Adrenal gland (tissue), 12 donors: ENCODE data around the gene AMOTL2. TPM values are rescaled to one million over a fixed set of nuclear protein-coding genes. Genes with fewer than 3 reads are reported as not detected.

Source experiments
- DNase-seq, 7 donors: peaks; one replicate each; pipeline ENCODE4 v3.0.0-alpha.2; 2019 to 2020
- H3K27ac ChIP-seq, 5 donors: fragments of 200-600 bp; sonication (generic) in 4 of 5; 1 replicate in 3 of 5; 2 replicates in 2 of 5; pipeline versions ENCODE4 v1.5.1 to v1.8.0; 2016 to 2020; ENCODE audit warnings: mild to moderate bottlenecking in 1 of 5
- H3K27me3 ChIP-seq: fragments of 200-600 bp; 2 replicates; pipeline ENCODE4 v1.8.0; 2021
- H3K36me3 ChIP-seq, 2 donors: fragments of 200-600 bp; replicated peaks in 1 of 2; 1 replicate in 1 of 2; 2 replicates in 1 of 2; pipeline versions ENCODE4 v1.5.1 to v1.8.0; 2018 to 2022
- H3K4me1 ChIP-seq, 2 donors: fragments of 200-600 bp; replicated peaks in 1 of 2; 1 replicate in 1 of 2; 2 replicates in 1 of 2; pipeline versions ENCODE4 v1.5.1 to v1.8.0; 2018 to 2021
- H3K4me3 ChIP-seq, 4 donors: fragments of 200-600 bp; sonication (generic) in 3 of 4; one replicate each; pipeline ENCODE4 v1.5.1; 2016 to 2018
- H3K9me3 ChIP-seq, 3 donors: fragments of 200-600 bp; sonication (generic) in 1 of 3; replicated peaks in 1 of 3; 1 replicate in 2 of 3; 2 replicates in 1 of 3; pipeline versions ENCODE4 v1.5.1 to v1.8.0; 2016 to 2021
- POLR2A ChIP-seq, 2 donors: fragments of 450-650 bp; IDR thresholded peaks; one replicate each; pipeline ENCODE4 v1.6.1; 2017; ENCODE audit warnings: antibody characterized with exemption in 2 of 2, mild to moderate bottlenecking in 2 of 2, moderate library complexity in 1 of 2
- WGBS, 4 donors: extraction: QIAGEN DNeasy Blood & Tissue Kit in 2 of 4; methylation state at CpG; one replicate each; pipeline versions ENCODE4 v1.1.5 to v1.1.7; 2013 to 2017; 5-methylcytosine and 5-hydroxymethylcytosine counted together
- intact Hi-C, 2 donors: fragments of 100-400 bp; cut with DNase I; formaldehyde crosslinking; loops; one replicate each; pipeline versions ENCODE4 v1.14.1 to v1.15.0; 2022 to 2023
- polyA plus RNA-seq, 3 donors: library from polyadenylated mRNA; stranded (reverse); fragments of 200-250 nt in 2 of 3; fragments of 350-450 nt in 1 of 3; fragmentation: Illumina TruSeq in 1 of 3; extraction: RNeasy Lipid Tissue Mini Kit (QIAGEN cat#74804) in 1 of 3; gene quantifications; one replicate each; pipeline ENCODE4 v1.2.3, GENCODE V29; 2013 to 2014
- total RNA-seq, 9 donors: library from RNA; depleted of rRNA in 4 of 9; stranded (reverse); fragments of >200 nt in 4 of 9; fragments of 120-200 nt in 1 of 9; fragmentation: NEBNext Ultra II Directional in 1 of 9; extraction: Animal tissue kit (Norgen Biotek cat#: 25700) in 1 of 9; gene quantifications; one replicate each; pipeline versions ENCODE4 v1.1.0 to v1.2.4, GENCODE V29; 2013 to 2023
- TF ChIP-seq, protein P1 (sequence below), 6 experiments: fragments of 450-650 bp in 4 of 6; fragments of 200-600 bp in 2 of 6; sonication (generic) in 1 of 6; IDR thresholded peaks; 1 replicate in 5 of 6; 2 replicates in 1 of 6; pipeline versions ENCODE4 v1.5.1 to v1.8.0; 2016 to 2021; ENCODE audit warnings: antibody characterized with exemption in 6 of 6, mild to moderate bottlenecking in 2 of 6, moderate library complexity in 1 of 6
- donor health status: healthy with polysubstance abuse.
- donor health status: Bipolar disorder and iron deficiency.
- donor health status: DM: yes; HTN: yes; CAD: no.
- donor health status: DM: no; HTN: no; CAD: no.
- donor health status: DM: no; HTN: no; CAD: no.
- donor health status: DM: yes; HTN: yes; CAD: no.

Gene AMOTL2
- total and polyA plus RNA-seq, 12 donors, result 9.3 to 63.0 (median 29.7) TPM

DNA sequence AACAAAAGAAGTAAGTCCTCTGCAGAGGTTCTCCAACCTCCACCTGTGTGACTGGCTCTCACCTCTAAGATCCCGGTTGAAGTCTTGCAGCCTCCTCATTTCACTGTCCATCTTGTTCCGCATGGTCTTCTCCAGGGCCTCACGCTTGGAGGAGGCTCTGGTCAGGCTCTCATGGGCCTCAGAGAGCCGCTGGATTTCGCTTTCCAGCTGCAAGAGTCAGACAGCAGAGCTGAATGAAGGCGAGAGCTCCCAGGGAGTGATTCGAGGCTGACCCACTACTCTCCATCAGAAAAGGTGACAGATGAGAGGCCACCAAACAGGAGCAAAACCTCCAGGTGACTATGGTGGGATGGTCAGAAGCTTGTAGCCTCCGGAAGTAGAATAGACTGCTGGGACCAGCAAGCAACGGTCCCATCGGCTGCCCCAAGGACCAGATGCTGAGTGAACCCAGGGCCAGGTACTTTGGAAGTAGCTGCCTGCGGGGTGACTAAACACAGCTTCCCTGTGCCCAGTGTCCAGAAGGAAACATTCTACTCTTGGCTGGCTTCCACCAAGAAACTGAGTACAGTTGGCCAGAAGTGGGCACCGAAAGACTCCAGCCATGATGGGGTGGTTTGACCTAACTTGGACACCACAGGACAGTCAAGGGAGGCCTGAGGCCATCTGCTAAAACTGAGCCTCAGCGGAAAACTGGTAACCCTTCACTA lies 7.9 kb downstream of the AMOTL2 start:
- DNase-seq, result peak in 1 of 7 donors; percentile 43
- Histone ChIP-seq H3K4me3 (no peak overlapping the region), H3K27ac (peak overlapping the region in 2 of 5 donors; percentile 26 to 58), H3K4me1 (peaks cover 40 to 73% of the 10 kb centered on the region in 2 donors), H3K9me3 (no peaks in the 10 kb centered on the region), H3K27me3 (no peaks in the 10 kb centered on the region), H3K36me3 (peaks cover 0 to 66% of the 10 kb centered on the region in 2 donors)
- intact Hi-C loops, result no loop called here
- WGBS, 4 donors, result 88 to 95% (median 94%) methylated on average over 12 to 13 of the region's 13 CpGs
- TF ChIP-seq POLR2A (IDR thresholded peaks at IDR 0.05), result no peak
- TF ChIP-seq, protein P1, sequence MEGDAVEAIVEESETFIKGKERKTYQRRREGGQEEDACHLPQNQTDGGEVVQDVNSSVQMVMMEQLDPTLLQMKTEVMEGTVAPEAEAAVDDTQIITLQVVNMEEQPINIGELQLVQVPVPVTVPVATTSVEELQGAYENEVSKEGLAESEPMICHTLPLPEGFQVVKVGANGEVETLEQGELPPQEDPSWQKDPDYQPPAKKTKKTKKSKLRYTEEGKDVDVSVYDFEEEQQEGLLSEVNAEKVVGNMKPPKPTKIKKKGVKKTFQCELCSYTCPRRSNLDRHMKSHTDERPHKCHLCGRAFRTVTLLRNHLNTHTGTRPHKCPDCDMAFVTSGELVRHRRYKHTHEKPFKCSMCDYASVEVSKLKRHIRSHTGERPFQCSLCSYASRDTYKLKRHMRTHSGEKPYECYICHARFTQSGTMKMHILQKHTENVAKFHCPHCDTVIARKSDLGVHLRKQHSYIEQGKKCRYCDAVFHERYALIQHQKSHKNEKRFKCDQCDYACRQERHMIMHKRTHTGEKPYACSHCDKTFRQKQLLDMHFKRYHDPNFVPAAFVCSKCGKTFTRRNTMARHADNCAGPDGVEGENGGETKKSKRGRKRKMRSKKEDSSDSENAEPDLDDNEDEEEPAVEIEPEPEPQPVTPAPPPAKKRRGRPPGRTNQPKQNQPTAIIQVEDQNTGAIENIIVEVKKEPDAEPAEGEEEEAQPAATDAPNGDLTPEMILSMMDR (IDR thresholded peaks at IDR 0.05), result no peak

DNA sequence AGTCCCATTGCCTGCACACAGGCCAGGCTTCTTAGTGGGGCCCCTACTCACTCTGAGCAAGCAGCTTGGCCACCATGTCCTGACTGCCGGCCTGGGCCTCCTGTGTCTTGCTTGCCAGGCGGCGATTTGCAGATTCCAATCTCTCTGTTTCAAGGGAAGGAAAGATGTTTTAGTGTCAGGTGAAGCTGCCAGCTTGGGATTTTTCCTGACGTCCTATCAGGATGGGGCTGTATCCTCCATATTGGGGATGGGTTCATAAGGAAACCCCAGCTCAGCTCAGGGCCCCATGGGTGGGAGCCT lies 8.5 kb downstream of the AMOTL2 start:
- 87 to 93% (median 89%) methylated on average over 4 of the region's 4 CpGs for WGBS, 4 donors

DNA sequence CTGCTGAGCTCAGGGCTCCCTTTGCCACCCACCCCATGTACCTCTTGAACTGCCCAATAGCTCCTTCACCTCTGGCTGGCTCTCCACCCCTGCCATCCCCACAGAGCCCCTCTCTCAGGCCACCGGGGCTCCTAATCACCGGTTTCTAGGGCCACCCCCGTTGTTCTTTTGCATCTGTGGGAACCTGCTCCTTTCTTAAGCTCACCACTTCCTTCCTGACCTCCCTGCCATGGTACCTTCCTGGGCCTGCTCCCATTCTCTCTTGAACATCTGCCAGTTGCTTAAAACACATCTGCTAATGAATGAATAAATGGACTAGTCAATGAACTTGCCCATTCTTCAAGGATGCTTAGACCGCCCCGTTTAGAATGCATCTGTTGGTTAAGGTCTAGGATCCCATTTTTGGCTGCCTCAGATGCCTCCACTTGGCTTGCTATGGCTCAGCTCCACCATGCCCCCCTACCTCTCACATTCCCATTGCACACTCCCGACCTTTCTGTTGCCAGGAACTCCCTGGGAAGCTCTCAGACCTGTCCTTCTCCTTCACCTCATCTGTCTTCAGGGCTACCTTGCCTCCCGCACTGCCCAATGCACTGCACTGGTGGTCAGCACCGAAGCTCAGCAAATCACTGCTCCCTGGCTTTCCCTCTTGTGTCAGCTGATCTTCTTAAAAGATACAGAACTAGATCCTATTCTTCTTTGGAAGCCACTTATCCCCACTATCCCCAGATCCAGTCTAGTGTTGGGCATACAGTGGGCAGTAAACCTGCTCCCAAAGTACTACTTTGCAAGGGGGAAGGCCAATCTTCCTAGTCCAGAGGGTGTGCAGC lies 9.1 kb downstream of the AMOTL2 start:
- Histone ChIP-seq H3K4me3 (no peak overlapping the region), H3K4me1 (peaks cover 40 to 67% of the 10 kb centered on the region in 2 donors), H3K9me3 (no peaks in the 10 kb centered on the region), H3K27me3 (no peaks in the 10 kb centered on the region), H3K27ac (peak overlapping the region in 3 of 5 donors; percentile 43 to 96 (median 60)), H3K36me3 (peaks cover 0 to 68% of the 10 kb centered on the region in 2 donors)
- 66 to 73% (median 67%) methylated on average over 8 of the region's 8 CpGs for WGBS, 4 donors
- no peak for TF ChIP-seq POLR2A (IDR thresholded peaks at IDR 0.05)
- TF ChIP-seq, protein P1 (IDR thresholded peaks at IDR 0.05), result no peak
- peak in 2 of 7 donors; percentile 13 to 45 for DNase-seq
- intact Hi-C loops, result no loop called here

More for the DNA sequence above, 8.5 kb downstream of the AMOTL2 start:
- intact Hi-C loops, result no loop called here
- Histone ChIP-seq H3K4me3 (no peak overlapping the region), H3K27me3 (no peaks in the 10 kb centered on the region), H3K36me3 (peaks cover 0 to 68% of the 10 kb centered on the region in 2 donors), H3K4me1 (peaks cover 44 to 73% of the 10 kb centered on the region in 2 donors), H3K27ac (peak overlapping the region in 1 of 5 donors; percentile 96), H3K9me3 (no peaks in the 10 kb centered on the region)
- TF ChIP-seq POLR2A (IDR thresholded peaks at IDR 0.05), result no peak
- TF ChIP-seq, protein P1 (IDR thresholded peaks at IDR 0.05), result no peak
- peak in 1 of 7 donors; percentile 47 for DNase-seq
